T-helper 17 cell (primary cell): Measurements from ENCODE around the gene MKS1. TPM values are rescaled to one million over a fixed set of nuclear protein-coding genes. Genes with fewer than 3 reads are reported as not detected.

Source experiments
- ATAC-seq: fragments of 150-1000 bp; cut with Tn5 transposase; 2 replicates; pipeline ENCODE4 v1.10.0; 2021; ENCODE audit warnings: mild to moderate bottlenecking, moderate library complexity
- DNase-seq, 3 donors: peaks; one replicate each; pipeline versions ENCODE4 v3.0.0 to v3.0.0-alpha.2; 2020 to 2021
- H3K9me3 ChIP-seq: one replicate; pipeline ENCODE4 v1.7.0; 2013; ENCODE audit warnings: low read length, mild to moderate bottlenecking; ENCODE audit not compliant: control insufficient read depth, poor library complexity, severe bottlenecking
- H3K27ac Mint-ChIP-seq: one replicate; pipeline ENCODE4 v1.8.0; 2022; ENCODE audit warnings: mild to moderate bottlenecking, moderate library complexity, mixed read lengths
- H3K27me3 Mint-ChIP-seq: one replicate; pipeline ENCODE4 v1.8.0; 2022; ENCODE audit warnings: mixed read lengths
- H3K36me3 Mint-ChIP-seq: one replicate; pipeline ENCODE4 v1.8.0; 2022; ENCODE audit warnings: low read depth, mixed read lengths
- H3K4me1 Mint-ChIP-seq: one replicate; pipeline ENCODE4 v1.8.0; 2022; ENCODE audit warnings: mild to moderate bottlenecking, mixed read lengths
- H3K4me3 Mint-ChIP-seq: one replicate; pipeline ENCODE4 v1.8.0; 2022; ENCODE audit warnings: mild to moderate bottlenecking, moderate library complexity, mixed read lengths
- total RNA-seq, 4 donors: library from RNA in 2 of 4; stranded (reverse) in 2 of 4; gene quantifications; one replicate each; pipeline ENCODE4 v1.2.3 and lab custom pipeline; 2022 to 2026

MKS1 gene
- total RNA-seq, 2 donors from 2014 or later: 7.6 to 7.7 TPM

GRCh38 chr17:58234512-58234911 lies 15.5 kb upstream of the MKS1 start:
- Mint-ChIP-seq H3K27me3 (peaks cover 58% of the 10 kb centered on the region), H3K4me1 (peaks cover 4% of the 10 kb centered on the region), H3K27ac (no peak overlapping the region), H3K36me3 (no peaks in the 10 kb centered on the region), H3K4me3 (no peak overlapping the region)
- ATAC-seq (no peak), DNase-seq (no peak)
- no peaks in the 10 kb centered on the region for H3K9me3 ChIP-seq

GRCh38 chr17:58233543-58233942 lies 14.5 kb upstream of the MKS1 start:
- Mint-ChIP-seq H3K27me3 (peaks cover 55% of the 10 kb centered on the region), H3K4me1 (peaks cover 4% of the 10 kb centered on the region), H3K4me3 (no peak overlapping the region), H3K27ac (no peak overlapping the region), H3K36me3 (peaks cover 3% of the 10 kb centered on the region)
- ATAC-seq: peak; percentile 64
- no peaks in the 10 kb centered on the region for H3K9me3 ChIP-seq
- DNase-seq: no peak

- H3K9me3 ChIP-seq: no peaks in the 10 kb centered on the region
- DNase-seq: no peak
- no peak overlapping the region for H3K27ac Mint-ChIP-seq
- peaks cover 3% of the 10 kb centered on the region for H3K36me3 Mint-ChIP-seq
- no peak overlapping the region for H3K4me3 Mint-ChIP-seq
- peak; percentile 52 for ATAC-seq
- peaks cover 4% of the 10 kb centered on the region for H3K4me1 Mint-ChIP-seq
- peaks cover 53% of the 10 kb centered on the region for H3K27me3 Mint-ChIP-seq
These were observed 13.7 kb upstream of the MKS1 start for GRCh38 chr17:58232707-58233156.

- Mint-ChIP-seq H3K36me3 (peaks cover 3% of the 10 kb centered on the region), H3K27me3 (peaks cover 56% of the 10 kb centered on the region), H3K4me3 (no peak overlapping the region), H3K4me1 (peaks cover 4% of the 10 kb centered on the region), H3K27ac (no peak overlapping the region)
- H3K9me3 ChIP-seq: no peaks in the 10 kb centered on the region
- DNase-seq (no peak), ATAC-seq (no peak)
These were observed 12.6 kb upstream of the MKS1 start for GRCh38 chr17:58231641-58232040.

GRCh38 chr17:58229881-58230280 lies 10.8 kb upstream of the MKS1 start:
- H3K4me3 Mint-ChIP-seq: no peak overlapping the region
- DNase-seq (no peak), ATAC-seq (no peak)
- H3K9me3 ChIP-seq: no peaks in the 10 kb centered on the region
- no peak overlapping the region for H3K27ac Mint-ChIP-seq
- peaks cover 3% of the 10 kb centered on the region for H3K36me3 Mint-ChIP-seq
- peaks cover 2% of the 10 kb centered on the region for H3K4me1 Mint-ChIP-seq
- H3K27me3 Mint-ChIP-seq: peaks cover 45% of the 10 kb centered on the region

GRCh38 chr17:58229384-58229783 lies 10.3 kb upstream of the MKS1 start:
- H3K27me3 Mint-ChIP-seq: peaks cover 45% of the 10 kb centered on the region
- no peaks in the 10 kb centered on the region for H3K9me3 ChIP-seq
- peaks cover 2% of the 10 kb centered on the region for H3K4me1 Mint-ChIP-seq
- H3K27ac Mint-ChIP-seq: no peak overlapping the region
- H3K4me3 Mint-ChIP-seq: no peak overlapping the region
- ATAC-seq: no peak
- DNase-seq: no peak
- H3K36me3 Mint-ChIP-seq: peaks cover 3% of the 10 kb centered on the region

GRCh38 chr17:58228679-58229078 lies 9.6 kb upstream of the MKS1 start:
- Mint-ChIP-seq H3K4me3 (no peak overlapping the region), H3K4me1 (peaks cover 2% of the 10 kb centered on the region), H3K27ac (no peak overlapping the region), H3K36me3 (peaks cover 3% of the 10 kb centered on the region), H3K27me3 (peaks cover 49% of the 10 kb centered on the region)
- ATAC-seq (no peak), DNase-seq (no peak)
- no peaks in the 10 kb centered on the region for H3K9me3 ChIP-seq

GRCh38 chr17:58227733-58228132 lies 8.7 kb upstream of the MKS1 start:
- Mint-ChIP-seq H3K27ac (no peak overlapping the region), H3K36me3 (peaks cover 3% of the 10 kb centered on the region), H3K27me3 (peaks cover 49% of the 10 kb centered on the region), H3K4me1 (peaks cover 2% of the 10 kb centered on the region), H3K4me3 (no peak overlapping the region)
- ATAC-seq (no peak), DNase-seq (no peak)
- H3K9me3 ChIP-seq: no peaks in the 10 kb centered on the region

- H3K9me3 ChIP-seq: no peaks in the 10 kb centered on the region
- peaks cover 35% of the 10 kb centered on the region for H3K27me3 Mint-ChIP-seq
- ATAC-seq (no peak), DNase-seq (no peak)
- peaks cover 2% of the 10 kb centered on the region for H3K36me3 Mint-ChIP-seq
- peaks cover 8% of the 10 kb centered on the region for H3K4me1 Mint-ChIP-seq
- no peak overlapping the region for H3K4me3 Mint-ChIP-seq
- H3K27ac Mint-ChIP-seq: no peak overlapping the region
These were observed 5.3 kb upstream of the MKS1 start for GRCh38 chr17:58224315-58224714.

- H3K36me3 Mint-ChIP-seq: no peaks in the 10 kb centered on the region
- ATAC-seq (no peak), DNase-seq (no peak)
- no peaks in the 10 kb centered on the region for H3K9me3 ChIP-seq
- H3K4me1 Mint-ChIP-seq: peaks cover 17% of the 10 kb centered on the region
- H3K27me3 Mint-ChIP-seq: peaks cover 7% of the 10 kb centered on the region
- peak overlapping the region; percentile 99 for H3K27ac Mint-ChIP-seq
- peak overlapping the region; percentile 97 for H3K4me3 Mint-ChIP-seq
These were observed 731 bp upstream of the MKS1 start for GRCh38 chr17:58219789-58220183.

GRCh38 chr17:58217766-58218165 lies 1.3 kb downstream of the MKS1 start:
- H3K27ac Mint-ChIP-seq: peak overlapping the region; percentile 99
- H3K4me1 Mint-ChIP-seq: peaks cover 20% of the 10 kb centered on the region
- H3K27me3 Mint-ChIP-seq: no peaks in the 10 kb centered on the region
- H3K36me3 Mint-ChIP-seq: peaks cover 3% of the 10 kb centered on the region
- DNase-seq (no peak), ATAC-seq (no peak)
- peak overlapping the region; percentile 47 for H3K4me3 Mint-ChIP-seq
- no peaks in the 10 kb centered on the region for H3K9me3 ChIP-seq

GRCh38 chr17:58215685-58216084 lies 3.4 kb downstream of the MKS1 start:
- Mint-ChIP-seq H3K4me1 (peaks cover 14% of the 10 kb centered on the region), H3K27ac (no peak overlapping the region), H3K4me3 (no peak overlapping the region), H3K27me3 (no peaks in the 10 kb centered on the region), H3K36me3 (peaks cover 6% of the 10 kb centered on the region)
- ATAC-seq (no peak), DNase-seq (no peak)
- H3K9me3 ChIP-seq: no peaks in the 10 kb centered on the region

- no peak overlapping the region for H3K27ac Mint-ChIP-seq
- peaks cover 18% of the 10 kb centered on the region for H3K36me3 Mint-ChIP-seq
- no peaks in the 10 kb centered on the region for H3K27me3 Mint-ChIP-seq
- DNase-seq: no peak
- H3K4me3 Mint-ChIP-seq: no peak overlapping the region
- ATAC-seq: no peak
- peaks cover 13% of the 10 kb centered on the region for H3K4me1 Mint-ChIP-seq
- H3K9me3 ChIP-seq: no peaks in the 10 kb centered on the region
These were observed 8.1 kb downstream of the MKS1 start for GRCh38 chr17:58210922-58211321.

- H3K4me1 Mint-ChIP-seq: peaks cover 13% of the 10 kb centered on the region
- peaks cover 14% of the 10 kb centered on the region for H3K36me3 Mint-ChIP-seq
- ATAC-seq (no peak), DNase-seq (no peak)
- H3K9me3 ChIP-seq: no peaks in the 10 kb centered on the region
- no peaks in the 10 kb centered on the region for H3K27me3 Mint-ChIP-seq
- no peak overlapping the region for H3K4me3 Mint-ChIP-seq
- no peak overlapping the region for H3K27ac Mint-ChIP-seq
These were observed 10.7 kb downstream of the MKS1 start for GRCh38 chr17:58208344-58208743.
